Gastroesophageal sphincter (tissue), 4 donors: Measurements from ENCODE around the gene SETBP1. TPM values are rescaled to one million over a fixed set of nuclear protein-coding genes. Genes with fewer than 3 reads are reported as not detected.

Source experiments
- ATAC-seq: fragments of 150-250 bp; one replicate; pipeline ENCODE4 v1.9.1; 2016; ENCODE audit warnings: mild to moderate bottlenecking, moderate library complexity
- H3K27ac ChIP-seq, 4 donors: fragments of 200-600 bp; sonication (generic) in 3 of 4; 1 replicate in 3 of 4; 2 replicates in 1 of 4; pipeline ENCODE4 v1.5.1; 2016 to 2019
- H3K27me3 ChIP-seq: fragments of 200-600 bp; sonication (generic); one replicate; pipeline ENCODE4 v1.5.1; 2019
- H3K36me3 ChIP-seq, 2 donors: fragments of 200-600 bp; sonication (generic); one replicate each; pipeline ENCODE4 v1.5.1; 2019; ENCODE audit warnings: control low read depth in 1 of 2
- H3K4me1 ChIP-seq, 3 donors: fragments of 200-600 bp; sonication (generic); 1 replicate in 2 of 3; 2 replicates in 1 of 3; pipeline ENCODE4 v1.5.1; 2016 to 2019; ENCODE audit warnings: control low read depth in 2 of 3
- H3K4me3 ChIP-seq, 2 donors: fragments of 200-600 bp; sonication (generic); one replicate each; pipeline ENCODE4 v1.5.1; 2019; ENCODE audit warnings: mild to moderate bottlenecking in 1 of 2, moderate library complexity in 1 of 2
- H3K9me3 ChIP-seq, 3 donors: fragments of 200-600 bp; sonication (generic); one replicate each; pipeline ENCODE4 v1.5.1; 2017 to 2019; ENCODE audit warnings: control low read depth in 2 of 3
- EP300 ChIP-seq: sonication (generic); formaldehyde crosslinking; IDR thresholded peaks from one replicate; pipeline ENCODE4 v1.6.1; 2017; ENCODE audit warnings: antibody characterized with exemption, mild to moderate bottlenecking
- POLR2A ChIP-seq, 2 donors: fragments of 450-650 bp; IDR thresholded peaks; one replicate each; pipeline ENCODE4 v1.6.1; 2017; ENCODE audit warnings: antibody characterized with exemption in 2 of 2, mild to moderate bottlenecking in 2 of 2, moderate library complexity in 1 of 2
- POLR2AphosphoS5 ChIP-seq: sonication (generic); formaldehyde crosslinking; IDR thresholded peaks from one replicate; pipeline ENCODE4 v1.6.1; 2017; ENCODE audit warnings: antibody characterized with exemption
- WGBS, 2 donors: methylation state at CpG; one replicate each; pipeline ENCODE4 v1.1.5; 2018; ENCODE audit warnings: low coverage in 1 of 2; 5-methylcytosine and 5-hydroxymethylcytosine counted together
- total RNA-seq, 4 donors: library from RNA; depleted of rRNA; stranded (reverse); fragments of >200 nt; gene quantifications; one replicate each; pipeline ENCODE4 v1.1.0, GENCODE V29; 2016
- TF ChIP-seq, protein P1 (sequence below), 4 experiments: fragments of 200-600 bp in 2 of 4; fragments of 450-650 bp in 2 of 4; sonication (generic) in 1 of 4; IDR thresholded peaks; one replicate each; pipeline ENCODE4 v1.5.1; 2017 to 2019; ENCODE audit warnings: antibody characterized with exemption in 4 of 4, mild to moderate bottlenecking in 2 of 4, moderate library complexity in 2 of 4

The SETBP1 gene
- total RNA-seq, 4 donors from 2014 or later: 42.5 to 87.6 (median 67.8) TPM

DNA sequence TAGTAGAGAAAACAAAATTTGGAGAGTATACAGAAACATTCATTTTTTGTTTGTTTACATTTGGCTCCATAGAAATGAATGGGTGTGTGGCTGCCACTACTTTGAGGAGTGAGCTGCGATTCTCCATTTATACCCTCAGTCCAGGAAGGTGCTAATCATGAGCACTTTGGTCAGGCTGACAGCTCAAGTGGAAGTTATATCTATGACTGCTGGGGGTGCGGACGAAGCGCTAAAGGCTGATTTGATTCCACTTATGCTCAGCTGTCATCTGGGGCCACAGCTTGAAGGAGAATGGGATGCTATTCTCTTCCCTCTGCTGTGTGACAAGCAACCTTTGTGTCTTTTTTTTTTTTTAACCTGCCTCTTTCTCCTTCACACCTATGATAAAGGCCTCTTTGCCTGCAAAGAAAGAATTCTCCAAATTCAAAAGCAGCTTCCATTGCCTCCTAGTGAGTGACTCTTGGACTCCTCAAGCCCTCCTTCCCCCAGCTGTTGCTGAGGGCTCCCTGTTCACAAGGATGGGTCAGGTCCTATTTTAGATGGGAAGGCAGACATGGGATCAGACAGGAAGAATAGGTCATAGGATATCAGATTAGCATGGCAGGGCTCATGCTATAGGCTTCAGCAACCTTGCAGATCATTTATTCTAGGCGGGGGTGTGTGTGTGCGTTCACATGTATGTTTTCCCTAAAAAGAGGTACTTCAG is 201.6 kb downstream of the SETBP1 start:
- Histone ChIP-seq H3K4me1 (peaks cover 0 to 27% (median 0%) of the 10 kb centered on the region in 3 donors), H3K4me3 (no peak overlapping the region), H3K36me3 (no peaks in the 10 kb centered on the region), H3K27ac (no peak overlapping the region), H3K27me3 (no peaks in the 10 kb centered on the region), H3K9me3 (no peaks in the 10 kb centered on the region)
- no peak for ATAC-seq
- TF ChIP-seq, protein P1, sequence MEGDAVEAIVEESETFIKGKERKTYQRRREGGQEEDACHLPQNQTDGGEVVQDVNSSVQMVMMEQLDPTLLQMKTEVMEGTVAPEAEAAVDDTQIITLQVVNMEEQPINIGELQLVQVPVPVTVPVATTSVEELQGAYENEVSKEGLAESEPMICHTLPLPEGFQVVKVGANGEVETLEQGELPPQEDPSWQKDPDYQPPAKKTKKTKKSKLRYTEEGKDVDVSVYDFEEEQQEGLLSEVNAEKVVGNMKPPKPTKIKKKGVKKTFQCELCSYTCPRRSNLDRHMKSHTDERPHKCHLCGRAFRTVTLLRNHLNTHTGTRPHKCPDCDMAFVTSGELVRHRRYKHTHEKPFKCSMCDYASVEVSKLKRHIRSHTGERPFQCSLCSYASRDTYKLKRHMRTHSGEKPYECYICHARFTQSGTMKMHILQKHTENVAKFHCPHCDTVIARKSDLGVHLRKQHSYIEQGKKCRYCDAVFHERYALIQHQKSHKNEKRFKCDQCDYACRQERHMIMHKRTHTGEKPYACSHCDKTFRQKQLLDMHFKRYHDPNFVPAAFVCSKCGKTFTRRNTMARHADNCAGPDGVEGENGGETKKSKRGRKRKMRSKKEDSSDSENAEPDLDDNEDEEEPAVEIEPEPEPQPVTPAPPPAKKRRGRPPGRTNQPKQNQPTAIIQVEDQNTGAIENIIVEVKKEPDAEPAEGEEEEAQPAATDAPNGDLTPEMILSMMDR (IDR thresholded peaks at IDR 0.05): no peak
- no peak for TF ChIP-seq POLR2AphosphoS5
- no peak for TF ChIP-seq POLR2A (IDR thresholded peaks at IDR 0.05)
- no peak for TF ChIP-seq EP300
- 92% methylated on average over 4 of the region's 6 CpGs; no CpG with 5 or more reads in 1 of the 2 donors for WGBS, 2 donors

DNA sequence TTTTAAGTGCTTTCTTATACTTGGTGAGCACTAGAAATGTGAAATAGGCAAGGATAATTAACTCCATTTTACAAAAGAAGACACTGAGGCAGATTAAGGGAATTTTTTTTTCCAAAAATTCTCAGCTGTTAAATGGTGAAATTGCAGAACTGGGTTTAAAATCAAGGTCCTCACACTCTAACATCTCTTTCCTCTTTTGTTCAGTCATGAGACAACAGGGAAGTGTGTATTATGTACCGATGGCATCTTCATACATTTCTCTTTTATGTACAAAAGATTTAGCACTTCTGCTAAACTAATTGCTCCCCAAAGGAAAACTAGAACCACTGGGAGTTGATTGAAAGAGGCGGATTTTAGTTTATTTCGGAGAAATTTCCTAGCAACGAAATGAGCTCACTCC is 203.0 kb downstream of the SETBP1 start:
- Histone ChIP-seq H3K27ac (no peak overlapping the region), H3K4me3 (no peak overlapping the region), H3K27me3 (no peaks in the 10 kb centered on the region), H3K36me3 (no peaks in the 10 kb centered on the region), H3K9me3 (no peaks in the 10 kb centered on the region), H3K4me1 (peaks cover 0 to 39% (median 5%) of the 10 kb centered on the region in 3 donors)
- TF ChIP-seq POLR2AphosphoS5 (no peak), POLR2A (IDR thresholded peaks at IDR 0.05) (no peak), EP300 (no peak)
- TF ChIP-seq, protein P1 (IDR thresholded peaks at IDR 0.05): no peak
- ATAC-seq: no peak
- 87 to 94% methylated on average over 4 of the region's 4 CpGs for WGBS, 2 donors

DNA sequence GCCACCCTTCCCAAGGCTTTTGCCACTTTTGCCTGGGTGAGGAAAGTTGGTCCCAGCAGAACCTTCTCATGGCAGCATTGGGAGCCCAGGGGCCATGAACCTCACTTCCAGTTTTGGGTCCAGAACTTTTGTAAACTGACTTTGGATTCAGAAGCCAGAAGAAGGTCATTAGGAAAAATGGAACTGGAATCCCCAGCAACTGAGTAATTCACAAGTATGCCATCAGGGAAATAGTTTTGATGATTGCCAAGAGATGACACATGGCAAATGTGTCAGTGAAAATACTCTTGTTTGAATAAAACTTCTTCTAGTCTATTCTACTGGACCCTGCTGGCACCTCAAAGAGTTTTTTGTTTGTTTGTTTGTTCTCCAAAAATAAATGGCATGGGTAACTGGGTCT is 203.7 kb downstream of the SETBP1 start:
- Histone ChIP-seq H3K27me3 (no peaks in the 10 kb centered on the region), H3K4me1 (peaks cover 0 to 41% (median 7%) of the 10 kb centered on the region in 3 donors), H3K9me3 (no peaks in the 10 kb centered on the region), H3K4me3 (no peak overlapping the region), H3K36me3 (no peaks in the 10 kb centered on the region), H3K27ac (no peak overlapping the region)
- TF ChIP-seq, protein P1 (IDR thresholded peaks at IDR 0.05): no peak
- TF ChIP-seq POLR2AphosphoS5: no peak
- TF ChIP-seq EP300: no peak
- TF ChIP-seq POLR2A (IDR thresholded peaks at IDR 0.05): no peak
- ATAC-seq: no peak

DNA sequence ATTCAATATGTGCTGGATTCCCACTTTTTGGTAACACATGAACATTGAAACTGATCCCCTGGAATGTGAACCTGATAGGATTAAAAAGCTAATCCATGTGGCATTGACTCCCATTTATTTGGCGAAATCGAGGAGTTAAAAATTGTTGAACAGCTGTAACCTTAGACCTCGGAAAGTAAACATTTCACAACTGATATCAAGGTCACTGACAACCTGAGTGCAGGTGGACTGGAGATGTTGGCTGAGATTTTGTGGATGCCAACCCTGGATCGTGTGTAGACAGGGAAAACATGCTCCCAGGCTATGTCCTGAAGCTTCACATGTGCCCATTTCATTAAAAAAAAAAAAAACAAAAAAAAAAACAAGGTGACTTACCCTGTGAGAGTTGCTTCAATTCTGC is 204.8 kb downstream of the SETBP1 start:
- Histone ChIP-seq H3K27ac (no peak overlapping the region), H3K4me1 (peaks cover 0 to 30% (median 7%) of the 10 kb centered on the region in 3 donors), H3K9me3 (no peaks in the 10 kb centered on the region), H3K27me3 (no peaks in the 10 kb centered on the region), H3K36me3 (no peaks in the 10 kb centered on the region), H3K4me3 (no peak overlapping the region)
- ATAC-seq: no peak
- 82 to 100% methylated on average over 3 to 4 of the region's 4 CpGs for WGBS, 2 donors
- TF ChIP-seq, protein P1 (IDR thresholded peaks at IDR 0.05): no peak
- TF ChIP-seq EP300 (no peak), POLR2A (IDR thresholded peaks at IDR 0.05) (no peak), POLR2AphosphoS5 (no peak)

DNA sequence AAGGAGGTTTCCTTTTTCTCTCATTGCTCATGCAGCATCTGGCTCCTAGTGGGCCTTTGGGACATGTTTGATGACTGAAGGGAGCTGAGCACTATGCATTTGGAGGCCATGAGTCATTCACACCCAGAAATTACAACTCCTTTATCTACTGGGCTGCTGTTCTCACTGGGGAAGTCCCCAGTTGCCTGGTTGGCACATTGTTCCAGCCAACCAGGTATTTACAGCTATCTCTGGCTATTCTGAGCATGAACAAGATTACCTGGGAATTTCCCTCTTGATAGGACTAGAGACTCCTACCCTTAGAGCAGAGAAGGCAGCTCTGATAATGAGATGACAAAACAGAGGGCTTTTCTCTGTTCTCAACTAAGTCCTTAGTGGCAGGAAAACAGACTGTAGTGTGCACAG is 206.5 kb downstream of the SETBP1 start:
- no peak overlapping the region for H3K27ac ChIP-seq

More for the DNA sequence above, 206.5 kb downstream of the SETBP1 start:
- no peak overlapping the region for H3K4me3 ChIP-seq
- no peaks in the 10 kb centered on the region for H3K36me3 ChIP-seq
- TF ChIP-seq EP300: no peak
- TF ChIP-seq POLR2AphosphoS5: no peak
- TF ChIP-seq, protein P1 (IDR thresholded peaks at IDR 0.05): no peak
- TF ChIP-seq POLR2A (IDR thresholded peaks at IDR 0.05): no peak
- ATAC-seq: no peak
- H3K9me3 ChIP-seq: no peaks in the 10 kb centered on the region
- peaks cover 0 to 22% (median 7%) of the 10 kb centered on the region in 3 donors for H3K4me1 ChIP-seq
- no peaks in the 10 kb centered on the region for H3K27me3 ChIP-seq
